HG02884 (cell line): ENCODE measurements around the gene FRA10AC1.
"Not testable (repeated sequence)": the region's sequence is repeated elsewhere in the genome, so short reads cannot be mapped to it uniquely, and the experiment has no call there.

ENCODE experiments used
- ATAC-seq: cut with Tn5 transposase; IDR thresholded peaks from one replicate; pipeline ENCODE4 v1.9.1; 2021; ENCODE audit warnings: mild to moderate bottlenecking, moderate library complexity; ENCODE audit not compliant: unreplicated experiment

The FRA10AC1 gene

DNA sequence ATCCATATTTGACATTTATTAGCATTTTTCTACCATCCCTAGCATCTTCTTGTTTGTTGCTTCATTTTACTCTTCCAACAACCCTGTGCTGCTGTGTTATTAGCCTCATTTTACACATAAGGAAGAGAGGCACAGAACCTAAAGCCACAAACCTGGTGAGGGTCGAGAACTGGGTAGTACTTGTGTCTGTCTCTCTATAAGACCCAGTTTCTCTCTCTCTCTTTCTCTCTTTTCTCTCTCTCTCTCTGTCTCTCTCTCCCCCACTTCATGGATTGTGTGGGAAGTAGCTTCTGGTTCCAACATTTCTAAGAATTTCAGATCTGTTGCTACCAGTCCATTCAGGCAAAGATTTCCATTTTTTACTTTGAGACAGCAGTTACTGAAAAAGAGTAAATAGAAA, 1.4 kb upstream of the FRA10AC1 start:
- no peak for ATAC-seq

- peak; percentile 21 for ATAC-seq
Observed at GRCh38 chr10:93703066-93703465, 674 bp upstream of the FRA10AC1 start.

GRCh38 chr10:93701866-93702209, 554 bp downstream of the FRA10AC1 start:
- ATAC-seq: peak; percentile 11

- ATAC-seq: no peak
Observed at GRCh38 chr10:93697207-93697606, 5.2 kb downstream of the FRA10AC1 start.

DNA sequence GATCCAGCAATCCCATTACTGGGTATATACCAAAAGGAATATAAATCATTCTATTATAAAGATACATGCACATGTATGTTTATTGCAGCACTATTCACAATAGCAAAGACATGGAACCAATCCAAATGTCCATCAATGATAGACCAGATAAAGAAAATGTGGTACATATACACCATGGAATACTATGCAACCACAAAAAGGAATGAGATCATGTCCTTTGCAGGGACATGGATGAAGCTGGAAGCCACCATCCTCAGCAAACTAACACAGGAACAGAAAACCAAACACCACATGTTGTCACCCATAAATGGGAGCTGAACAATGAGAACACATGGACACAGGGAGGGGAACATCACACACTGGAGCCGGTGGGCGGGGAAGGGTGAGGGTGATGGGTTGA, 5.8 kb downstream of the FRA10AC1 start:
- ATAC-seq: not testable (repeated sequence)

DNA sequence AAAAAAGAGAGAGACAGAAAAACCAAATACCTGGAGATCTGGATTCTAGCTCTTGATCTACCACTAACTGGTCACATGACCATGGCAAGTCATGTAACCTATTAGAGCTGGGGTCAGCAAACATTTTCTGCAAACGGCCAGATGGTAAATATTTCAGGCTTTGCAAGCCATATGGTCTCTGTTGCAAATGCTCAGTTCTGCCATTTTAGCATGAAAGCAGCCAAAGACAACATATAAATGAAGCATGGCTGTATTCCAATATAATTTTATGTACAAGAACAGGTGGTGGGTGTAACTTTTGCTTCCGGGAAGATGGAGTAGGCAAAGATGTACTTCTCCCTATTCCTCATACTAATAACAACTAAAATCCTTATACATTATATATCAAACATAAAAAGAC, 6.7 kb downstream of the FRA10AC1 start:
- no peak for ATAC-seq

DNA sequence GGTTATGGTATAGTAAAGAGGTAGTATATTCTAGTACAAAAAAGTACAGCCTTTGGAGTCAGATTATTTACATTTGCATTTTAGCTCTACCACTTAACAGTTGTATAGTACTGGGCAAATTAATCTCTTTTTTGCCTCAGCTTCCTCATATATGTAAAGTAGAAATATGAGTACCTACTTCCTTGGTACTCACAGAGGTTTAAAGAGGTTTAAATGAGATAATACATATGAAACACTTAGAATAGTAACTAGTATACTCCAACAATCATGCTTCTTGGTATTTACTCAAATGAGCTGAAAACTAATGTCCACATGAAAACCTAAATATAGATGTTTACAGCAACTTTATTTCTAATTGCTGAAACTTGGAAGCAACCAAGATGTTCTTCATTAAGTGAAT, 14.7 kb downstream of the FRA10AC1 start:
- ATAC-seq: no peak

DNA sequence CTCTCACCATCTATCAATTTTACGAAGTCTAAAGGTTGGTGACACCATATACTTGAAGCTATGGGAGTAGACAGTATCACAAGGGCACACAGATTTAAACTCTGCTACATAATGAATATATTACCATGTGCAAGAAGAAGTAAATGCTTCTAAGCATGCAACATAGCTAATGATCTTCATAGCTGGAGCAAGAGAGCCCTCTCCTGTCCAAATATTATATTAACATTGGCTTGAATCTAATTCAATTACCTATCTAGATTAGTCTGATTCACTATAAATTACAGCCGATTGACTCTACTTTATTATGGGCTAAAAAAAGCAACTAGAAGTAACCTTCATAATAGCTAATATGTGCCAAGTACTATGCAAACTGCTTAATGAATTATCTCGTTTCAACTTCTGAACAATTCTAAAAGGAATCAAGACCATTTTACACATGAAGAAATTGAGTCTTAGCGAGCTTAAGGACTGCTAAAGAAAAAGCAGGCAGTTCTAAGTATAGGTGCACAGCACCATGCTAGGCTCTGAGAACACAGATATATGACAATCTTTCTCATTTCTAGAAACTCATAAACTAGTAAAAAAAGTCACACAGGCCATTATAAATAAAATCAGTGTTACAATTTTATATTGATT, 21.9 kb downstream of the FRA10AC1 start:
- ATAC-seq: no peak

DNA sequence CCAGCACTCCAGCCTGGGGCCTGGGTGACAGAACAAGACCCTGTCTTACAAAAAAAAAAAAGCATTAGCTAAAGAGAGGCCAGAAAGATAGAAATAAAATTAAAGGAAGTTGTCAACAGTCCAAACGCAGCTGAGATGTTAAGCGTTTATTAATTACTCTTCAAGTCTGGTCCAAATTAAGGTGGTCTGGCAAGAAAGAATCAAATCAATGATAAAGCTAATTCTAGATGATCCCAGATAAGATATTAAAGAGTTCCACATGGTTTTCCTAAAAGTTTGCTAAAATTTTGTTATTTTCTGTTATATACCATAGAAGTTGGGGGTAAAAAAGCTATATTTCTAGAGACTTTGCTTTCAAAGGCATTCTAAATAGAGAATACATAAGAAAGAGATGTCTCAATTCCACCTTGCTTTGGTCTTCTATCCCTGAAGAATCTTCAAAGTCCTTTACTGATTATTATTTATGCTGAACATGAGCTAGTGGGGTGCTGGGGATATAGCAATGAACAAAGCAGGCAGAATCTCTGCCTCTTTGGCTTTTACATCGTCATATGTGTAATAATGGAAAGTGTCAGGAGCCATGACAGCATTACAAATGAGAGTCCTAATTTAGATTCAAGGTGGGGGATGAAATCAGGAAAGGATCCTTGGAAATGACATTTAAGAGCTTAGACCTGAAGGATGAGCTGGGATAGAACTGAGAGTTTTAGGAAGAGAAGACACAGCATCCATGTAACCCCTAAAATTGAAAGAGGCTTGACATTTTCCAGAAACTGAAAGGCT, 23.4 kb downstream of the FRA10AC1 start:
- no peak for ATAC-seq

- no peak for ATAC-seq
Observed at GRCh38 chr10:93678386-93678785, 24.0 kb downstream of the FRA10AC1 start.

- ATAC-seq: no peak
Observed at GRCh38 chr10:93673791-93674190, 28.6 kb downstream of the FRA10AC1 start.

- ATAC-seq: no peak
Observed at GRCh38 chr10:93672890-93673289, 29.5 kb downstream of the FRA10AC1 start.

- no peak for ATAC-seq
Observed at GRCh38 chr10:93672022-93672678, 30.2 kb downstream of the FRA10AC1 start.

- no peak for ATAC-seq
Observed at GRCh38 chr10:93671042-93671441, 31.4 kb downstream of the FRA10AC1 start.

DNA sequence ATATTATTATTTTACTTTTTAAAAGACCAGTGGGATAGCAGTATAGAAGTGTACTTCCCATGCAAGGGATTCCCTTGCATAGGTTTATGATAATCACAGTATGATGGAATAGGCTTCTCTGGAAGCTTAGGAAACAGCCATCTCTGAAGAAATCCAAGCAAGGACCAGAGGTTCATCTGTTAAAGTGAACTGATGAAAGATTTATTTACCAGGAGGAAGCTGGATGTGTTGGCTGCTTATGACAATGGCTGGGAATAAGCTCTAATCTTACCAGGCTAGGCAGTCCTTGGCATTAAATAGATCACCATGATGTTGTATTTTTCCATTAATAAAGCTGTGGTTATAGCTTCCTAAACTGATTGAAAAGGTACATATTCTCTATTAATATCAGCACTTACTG, 32.0 kb downstream of the FRA10AC1 start:
- no peak for ATAC-seq

GRCh38 chr10:93667795-93668194, 34.6 kb downstream of the FRA10AC1 start:
- no peak for ATAC-seq

DNA sequence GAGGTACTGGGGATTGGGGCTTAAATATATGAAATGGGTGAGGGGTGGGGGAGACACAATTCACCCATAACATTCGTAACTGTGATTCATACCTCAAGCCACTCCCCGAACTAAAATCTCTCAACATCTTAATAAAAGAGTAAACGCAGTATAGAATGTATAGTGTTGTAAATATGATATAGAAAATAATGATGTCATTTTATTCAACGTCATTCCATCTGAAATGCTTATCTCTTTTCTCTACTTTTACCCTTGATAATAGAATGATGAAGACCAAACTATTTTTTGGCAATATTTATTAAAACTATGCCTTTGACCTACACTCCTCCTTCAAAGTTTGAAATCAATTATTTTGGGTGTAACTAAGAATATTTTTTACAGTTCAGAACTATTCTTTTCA, 36.4 kb downstream of the FRA10AC1 start:
- ATAC-seq: no peak

- ATAC-seq: no peak
Observed at GRCh38 chr10:93657757-93658156, 44.6 kb downstream of the FRA10AC1 start.

DNA sequence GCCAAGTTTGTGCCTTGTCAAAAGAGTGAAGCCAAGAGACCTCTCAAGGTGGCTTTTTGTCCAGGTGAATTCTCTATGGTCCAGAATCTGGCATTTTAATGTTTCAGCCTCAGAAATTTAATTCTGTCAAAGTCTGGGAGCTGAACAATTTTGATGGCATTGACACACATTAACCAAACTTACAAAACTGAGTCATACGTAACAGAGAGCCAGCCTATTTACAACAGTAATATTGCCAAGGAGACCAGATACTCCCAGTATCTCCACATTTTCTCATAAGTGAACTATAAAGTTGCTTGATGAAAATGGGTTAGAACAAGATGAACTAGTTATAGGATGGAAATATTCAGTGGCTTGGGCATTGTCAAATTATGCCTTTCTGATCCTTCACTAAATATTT, 46.2 kb downstream of the FRA10AC1 start:
- ATAC-seq: no peak

- no peak for ATAC-seq
Observed at GRCh38 chr10:93654201-93654600, 48.2 kb downstream of the FRA10AC1 start.

GRCh38 chr10:93652857-93653256, 49.5 kb downstream of the FRA10AC1 start:
- no peak for ATAC-seq

DNA sequence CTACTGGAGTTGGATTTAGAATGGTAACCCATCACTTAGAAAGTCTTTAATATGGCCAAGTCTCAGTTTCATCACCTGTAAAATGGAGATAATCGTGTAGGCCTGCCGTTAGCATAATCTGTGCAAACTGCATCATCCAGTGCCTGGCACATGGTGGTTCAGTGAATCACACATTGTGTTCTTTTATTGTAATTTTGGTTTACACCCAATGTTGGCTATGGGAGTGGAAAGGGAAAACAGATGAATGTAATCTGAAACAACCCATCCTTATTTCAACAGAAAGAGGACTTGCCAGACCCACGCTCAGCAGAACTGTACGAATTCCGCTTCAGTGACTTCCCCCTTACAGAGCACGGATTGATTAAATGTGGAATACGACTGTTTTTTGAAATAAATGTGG, 62.6 kb downstream of the FRA10AC1 start:
- no peak for ATAC-seq
